Loucy (cell line): ENCODE data around the gene CACNA2D1.

ENCODE experiments used
- H2AFZ ChIP-seq: fragments of 200-600 bp; sonication (generic); 2 replicates; pipeline ENCODE4 v1.6.0; 2016; ENCODE audit warnings: antibody characterized with exemption, mild to moderate bottlenecking, low read length, moderate library complexity
- H3F3A ChIP-seq: fragments of 200-600 bp; 2 replicates; pipeline ENCODE4 v1.6.0; 2016; ENCODE audit warnings: antibody characterized with exemption, low read depth, mild to moderate bottlenecking
- H3K27me3 ChIP-seq: fragments of 200-600 bp; sonication (generic); 2 replicates; pipeline ENCODE4 v1.6.1; 2014; ENCODE audit warnings: low read length, mild to moderate bottlenecking; ENCODE audit not compliant: insufficient read depth, poor library complexity, severe bottlenecking
- H3K36me3 ChIP-seq: fragments of 200-600 bp; sonication (generic); 2 replicates; pipeline ENCODE4 v1.6.1; 2016; ENCODE audit warnings: low read length; ENCODE audit not compliant: insufficient read depth
- H3K4me1 ChIP-seq: fragments of 200-600 bp; sonication (generic); 2 replicates; pipeline ENCODE4 v1.5.1; 2014; ENCODE audit warnings: low read length, mild to moderate bottlenecking; ENCODE audit not compliant: insufficient read depth, poor library complexity, severe bottlenecking
- H3K4me2 ChIP-seq: fragments of 200-600 bp; sonication (generic); 2 replicates; pipeline ENCODE4 v1.6.0; 2014; ENCODE audit warnings: antibody characterized with exemption, low read length, low read depth, mild to moderate bottlenecking; ENCODE audit not compliant: poor library complexity, severe bottlenecking
- H3K4me3 ChIP-seq: fragments of 200-600 bp; sonication (generic); 2 replicates; pipeline ENCODE4 v1.5.1; 2014; ENCODE audit warnings: low read length, mild to moderate bottlenecking, mixed read lengths; ENCODE audit not compliant: poor library complexity, severe bottlenecking
- H3K79me2 ChIP-seq: fragments of 200-600 bp; sonication (generic); 2 replicates; pipeline ENCODE4 v1.6.1; 2014; ENCODE audit warnings: low read length; ENCODE audit not compliant: insufficient read depth
- H3K9ac ChIP-seq: fragments of 200-600 bp; sonication (generic); 2 replicates; pipeline ENCODE4 v1.6.0; 2014; ENCODE audit warnings: mild to moderate bottlenecking, low read depth, low read length, moderate library complexity; ENCODE audit not compliant: poor library complexity, severe bottlenecking
- H3K9me2 ChIP-seq: fragments of 200-600 bp; sonication (generic); replicated peaks from 2 replicates; pipeline ENCODE4 v1.6.1; 2016; ENCODE audit warnings: low read depth, low read length, mixed read lengths
- H3K9me3 ChIP-seq: fragments of 200-600 bp; sonication (generic); 2 replicates; pipeline ENCODE4 v1.6.1; 2014; ENCODE audit warnings: mild to moderate bottlenecking, antibody characterized with exemption, low read length, low read depth; ENCODE audit not compliant: insufficient read depth
- H4K20me1 ChIP-seq: fragments of 200-600 bp; sonication (generic); 2 replicates; pipeline ENCODE4 v1.6.0; 2014; ENCODE audit warnings: antibody characterized with exemption, low read length, mild to moderate bottlenecking; ENCODE audit not compliant: insufficient read depth, poor library complexity, severe bottlenecking
- CTCF ChIP-seq: fragments of 200-600 bp; sonication (generic); conservative IDR thresholded peaks from 2 replicates; pipeline ENCODE4 v1.5.1; 2014; ENCODE audit warnings: mild to moderate bottlenecking, antibody characterized with exemption, low read length
- EZH2phosphoT487 ChIP-seq: fragments of 200-600 bp; IDR thresholded peaks from 2 replicates; pipeline ENCODE4 v1.6.1; 2018; ENCODE audit warnings: antibody characterized with exemption, mild to moderate bottlenecking, moderate library complexity, borderline replicate concordance

The CACNA2D1 gene

GRCh38 chr7:82019551-82020475 lies 423.8 kb downstream of the CACNA2D1 start:
- Histone ChIP-seq H3K27me3 (no peaks in the 10 kb centered on the region), H3K9me3 (no peaks in the 10 kb centered on the region), H3F3A (no peaks in the 10 kb centered on the region), H3K9ac (no peak overlapping the region), H3K36me3 (no peaks in the 10 kb centered on the region), H3K4me1 (no peaks in the 10 kb centered on the region), H4K20me1 (no peaks in the 10 kb centered on the region), H3K4me2 (no peak overlapping the region), H3K9me2 (no peaks in the 10 kb centered on the region), H3K4me3 (no peak overlapping the region), H2AFZ (no peak overlapping the region), H3K79me2 (no peaks in the 10 kb centered on the region)
- no peak for TF ChIP-seq CTCF
- no peak for TF ChIP-seq EZH2phosphoT487

- Histone ChIP-seq H3K79me2 (no peaks in the 10 kb centered on the region), H2AFZ (no peak overlapping the region), H3K27me3 (no peaks in the 10 kb centered on the region), H3K4me2 (no peak overlapping the region), H3K4me1 (no peaks in the 10 kb centered on the region), H3K9me2 (no peaks in the 10 kb centered on the region), H3K9me3 (no peaks in the 10 kb centered on the region), H3K9ac (no peak overlapping the region), H3F3A (no peaks in the 10 kb centered on the region), H3K36me3 (no peaks in the 10 kb centered on the region), H4K20me1 (no peaks in the 10 kb centered on the region), H3K4me3 (no peak overlapping the region)
- TF ChIP-seq CTCF = no peak
- TF ChIP-seq EZH2phosphoT487 = no peak
Measured at GRCh38 chr7:82018226-82018625, 425.4 kb downstream of the CACNA2D1 start.

- no peak for TF ChIP-seq EZH2phosphoT487
- peak; percentile 64 for TF ChIP-seq CTCF
Measured at GRCh38 chr7:82017334-82017943, 426.1 kb downstream of the CACNA2D1 start.

More at GRCh38 chr7:82017334-82017943, 426.1 kb downstream of the CACNA2D1 start:
- no peak overlapping the region for H3K4me2 ChIP-seq
- no peaks in the 10 kb centered on the region for H3K27me3 ChIP-seq
- H3K79me2 ChIP-seq = no peaks in the 10 kb centered on the region
- no peaks in the 10 kb centered on the region for H3K9me2 ChIP-seq
- no peaks in the 10 kb centered on the region for H3K36me3 ChIP-seq
- no peak overlapping the region for H2AFZ ChIP-seq
- H3K9ac ChIP-seq = no peak overlapping the region
- H4K20me1 ChIP-seq = no peaks in the 10 kb centered on the region
- no peaks in the 10 kb centered on the region for H3F3A ChIP-seq
- no peaks in the 10 kb centered on the region for H3K4me1 ChIP-seq
- H3K4me3 ChIP-seq = no peak overlapping the region
- no peaks in the 10 kb centered on the region for H3K9me3 ChIP-seq
